Ovary (tissue), 3 donors: ENCODE measurements around the gene C4orf50.

ENCODE experiments used
- EP300 ChIP-seq: sonication (generic); formaldehyde crosslinking; IDR thresholded peaks from one replicate; pipeline ENCODE4 v1.6.1; 2017; ENCODE audit warnings: antibody characterized with exemption
- TF ChIP-seq, protein P1 (sequence below), 3 donors: fragments of 450-650 bp in 2 of 3; fragments of 200-600 bp in 1 of 3; IDR thresholded peaks; one replicate each; pipeline versions ENCODE4 v1.5.1 to v1.8.0; 2016 to 2022; ENCODE audit warnings: antibody characterized with exemption in 3 of 3, mild to moderate bottlenecking in 1 of 3
- donor health status: DM: no; HTN: no; CAD: no.

DNA sequence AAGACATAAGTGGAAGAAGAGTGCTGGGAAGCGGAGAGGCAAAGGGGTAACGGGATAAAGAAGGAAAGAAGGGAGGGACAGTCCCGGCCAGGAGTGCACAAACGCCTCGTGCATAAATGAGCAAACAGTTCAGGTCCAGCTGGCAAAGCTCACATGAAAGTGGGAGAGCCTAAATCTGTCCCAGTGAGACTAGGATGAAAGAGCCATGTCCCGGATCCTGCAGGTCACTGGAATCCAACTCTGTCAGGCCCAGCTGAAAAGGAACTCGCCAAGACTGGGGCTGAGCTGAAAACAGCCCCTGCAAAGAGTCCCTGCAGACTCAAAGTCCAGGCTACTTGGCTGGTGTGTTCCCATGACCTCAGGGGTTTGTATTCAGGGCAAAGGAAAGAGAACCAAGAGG is 87.4 kb downstream of the C4orf50 start:
- TF ChIP-seq, protein P1, sequence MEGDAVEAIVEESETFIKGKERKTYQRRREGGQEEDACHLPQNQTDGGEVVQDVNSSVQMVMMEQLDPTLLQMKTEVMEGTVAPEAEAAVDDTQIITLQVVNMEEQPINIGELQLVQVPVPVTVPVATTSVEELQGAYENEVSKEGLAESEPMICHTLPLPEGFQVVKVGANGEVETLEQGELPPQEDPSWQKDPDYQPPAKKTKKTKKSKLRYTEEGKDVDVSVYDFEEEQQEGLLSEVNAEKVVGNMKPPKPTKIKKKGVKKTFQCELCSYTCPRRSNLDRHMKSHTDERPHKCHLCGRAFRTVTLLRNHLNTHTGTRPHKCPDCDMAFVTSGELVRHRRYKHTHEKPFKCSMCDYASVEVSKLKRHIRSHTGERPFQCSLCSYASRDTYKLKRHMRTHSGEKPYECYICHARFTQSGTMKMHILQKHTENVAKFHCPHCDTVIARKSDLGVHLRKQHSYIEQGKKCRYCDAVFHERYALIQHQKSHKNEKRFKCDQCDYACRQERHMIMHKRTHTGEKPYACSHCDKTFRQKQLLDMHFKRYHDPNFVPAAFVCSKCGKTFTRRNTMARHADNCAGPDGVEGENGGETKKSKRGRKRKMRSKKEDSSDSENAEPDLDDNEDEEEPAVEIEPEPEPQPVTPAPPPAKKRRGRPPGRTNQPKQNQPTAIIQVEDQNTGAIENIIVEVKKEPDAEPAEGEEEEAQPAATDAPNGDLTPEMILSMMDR (IDR thresholded peaks at IDR 0.05) = no peak
- no peak for TF ChIP-seq EP300
